DMS79 treated with DMSO at 0.1 percent for 48 hours (cell line): ENCODE results near the gene ITGA8.
"Not testable (repeated sequence)": the region's sequence is repeated elsewhere in the genome, so short reads cannot be mapped to it uniquely, and the experiment has no call there.

Experiments
- DNase-seq: peaks from one replicate; lab custom pipeline; 2025; lab: John Stamatoyannopoulos, UW

Gene ITGA8

GRCh38 chr10:15609246-15609645, 110.5 kb downstream of the ITGA8 start:
- no peak for DNase-seq

GRCh38 chr10:15606377-15606776, 113.3 kb downstream of the ITGA8 start:
- DNase-seq = no peak

- DNase-seq = no peak
These were observed 113.9 kb downstream of the ITGA8 start for GRCh38 chr10:15605740-15606369.

GRCh38 chr10:15603446-15604011, 116.2 kb downstream of the ITGA8 start:
- no peak for DNase-seq

GRCh38 chr10:15601819-15602218, 117.9 kb downstream of the ITGA8 start:
- no peak for DNase-seq

- no peak for DNase-seq
These were observed 124.5 kb downstream of the ITGA8 start for GRCh38 chr10:15595260-15595659.

GRCh38 chr10:15591937-15592336, 127.8 kb downstream of the ITGA8 start:
- DNase-seq = no peak

- DNase-seq = no peak
These were observed 128.3 kb downstream of the ITGA8 start for GRCh38 chr10:15591431-15591830.

GRCh38 chr10:15588635-15589508, 130.8 kb downstream of the ITGA8 start:
- no peak for DNase-seq

GRCh38 chr10:15588151-15588550, 131.6 kb downstream of the ITGA8 start:
- DNase-seq = no peak

GRCh38 chr10:15587271-15587670, 132.5 kb downstream of the ITGA8 start:
- DNase-seq = no peak

GRCh38 chr10:15585303-15585715, 134.4 kb downstream of the ITGA8 start:
- no peak for DNase-seq

- DNase-seq = not testable (repeated sequence)
These were observed 136.8 kb downstream of the ITGA8 start for GRCh38 chr10:15582972-15583371.

- no peak for DNase-seq
These were observed 140.1 kb downstream of the ITGA8 start for GRCh38 chr10:15579605-15580004.

- DNase-seq = no peak
These were observed 147.1 kb downstream of the ITGA8 start for GRCh38 chr10:15572531-15573045.

GRCh38 chr10:15571575-15571974, 148.1 kb downstream of the ITGA8 start:
- DNase-seq = peak; percentile 22

- no peak for DNase-seq
These were observed 148.9 kb downstream of the ITGA8 start for GRCh38 chr10:15570738-15571339.

- no peak for DNase-seq
These were observed 151.8 kb downstream of the ITGA8 start for GRCh38 chr10:15567952-15568351.

GRCh38 chr10:15563246-15563645, 156.5 kb downstream of the ITGA8 start:
- DNase-seq = no peak

- no peak for DNase-seq
These were observed 157.1 kb downstream of the ITGA8 start for GRCh38 chr10:15562578-15562977.

GRCh38 chr10:15562116-15562515, 157.6 kb downstream of the ITGA8 start:
- DNase-seq = no peak

- DNase-seq = no peak
These were observed 161.6 kb downstream of the ITGA8 start for GRCh38 chr10:15558136-15558535.
